ENCODE measurements around the gene BCR.

BCR gene

GRCh38 chr22:23233752-23234408, 53.6 kb downstream of the BCR start:
- peak; percentile 81 for DNase-seq

GRCh38 chr22:23234409-23235161, 54.3 kb downstream of the BCR start:
- no peak for DNase-seq

GRCh38 chr22:23235425-23235824, 55.1 kb downstream of the BCR start:
- no peak for DNase-seq

- DNase-seq, result no peak
Measured at GRCh38 chr22:23236026-23236425, 55.7 kb downstream of the BCR start.

GRCh38 chr22:23236440-23237184, 56.3 kb downstream of the BCR start:
- DNase-seq, result no peak

GRCh38 chr22:23237201-23237798, 57.0 kb downstream of the BCR start:
- DNase-seq, result no peak

GRCh38 chr22:23237841-23238240, 57.5 kb downstream of the BCR start:
- DNase-seq, result peak; percentile 69

- no peak for DNase-seq
Measured at GRCh38 chr22:23238707-23239106, 58.4 kb downstream of the BCR start.

GRCh38 chr22:23239429-23239828, 59.1 kb downstream of the BCR start:
- DNase-seq, result no peak

GRCh38 chr22:23240639-23241389, 60.5 kb downstream of the BCR start:
- DNase-seq, result peak; percentile 54

- DNase-seq, result no peak
Measured at GRCh38 chr22:23241562-23242472, 61.5 kb downstream of the BCR start.

GRCh38 chr22:23242473-23243001, 62.2 kb downstream of the BCR start:
- peak; percentile 26 for DNase-seq

- DNase-seq, result peak; percentile 81
Measured at GRCh38 chr22:23243006-23243573, 62.8 kb downstream of the BCR start.

GRCh38 chr22:23243859-23244689, 63.8 kb downstream of the BCR start:
- DNase-seq, result no peak

- DNase-seq, result no peak
Measured at GRCh38 chr22:23244690-23245044, 64.4 kb downstream of the BCR start.

- no peak for DNase-seq
Measured at GRCh38 chr22:23245045-23245798, 64.9 kb downstream of the BCR start.

- no peak for DNase-seq
Measured at GRCh38 chr22:23245799-23246136, 65.5 kb downstream of the BCR start.

- DNase-seq, result no peak
Measured at GRCh38 chr22:23246982-23247766, 66.9 kb downstream of the BCR start.

- DNase-seq, result no peak
Measured at GRCh38 chr22:23248583-23248982, 68.3 kb downstream of the BCR start.

All from stimulated activated CD4-positive, alpha-beta T cell treated with anti-CD3 and anti-CD28 coated beads, Interleukin-15, amount 100 ng/mL, for 24 hours (primary cell).